Measurements from ENCODE around the gene ZNF610. TPM values are rescaled to one million over a fixed set of nuclear protein-coding genes. Genes with fewer than 3 reads are reported as not detected.

The ZNF610 gene
- total RNA-seq, 1 donor from 2014 or later, result 5.7 TPM

GRCh38 chr19:52343548-52343947 lies 7.5 kb downstream of the ZNF610 start:
- no peaks in the 10 kb centered on the region for H3K79me2 ChIP-seq (ENCODE audit: insufficient read depth, low read length)
- TF ChIP-seq EZH2 (IDR thresholded peaks at IDR 0.05; ENCODE audit: insufficient read depth, low read length) (no peak), CTCF (IDR thresholded peaks at IDR 0.05; ENCODE audit: insufficient read depth, low read depth, low read length) (peak; percentile 21)
- no peaks in the 10 kb centered on the region for H3K4me1 ChIP-seq (ENCODE audit: insufficient read depth, low read length)
- Mint-ChIP-seq H3K27ac (ENCODE audit: unreplicated experiment) (no peak overlapping the region), H3K4me3 (ENCODE audit: unreplicated experiment) (no peak overlapping the region), H3K36me3 (ENCODE audit: low read depth, unreplicated experiment) (peaks cover 32% of the 10 kb centered on the region), H3K27me3 (ENCODE audit: low read depth, unreplicated experiment) (no peaks in the 10 kb centered on the region), H3K9me3 (ENCODE audit: unreplicated experiment) (peaks cover 12% of the 10 kb centered on the region), H3K4me1 (ENCODE audit: low read depth, unreplicated experiment) (no peaks in the 10 kb centered on the region)
- H3K9ac ChIP-seq (ENCODE audit: low read length), result no peak overlapping the region
- peak; percentile 20 for DNase-seq (ENCODE audit: low read depth)
- FAIRE-seq, result no peak
- no peaks in the 10 kb centered on the region for H4K20me1 ChIP-seq (ENCODE audit: insufficient read depth, low read length)
- no peak overlapping the region for H3K27ac ChIP-seq (ENCODE audit: low read depth, low read length)
- no peak overlapping the region for H3K4me2 ChIP-seq (ENCODE audit: low read length)
- no peak overlapping the region for H2AFZ ChIP-seq (ENCODE audit: low read depth, low read length)
- H3K36me3 ChIP-seq (ENCODE audit: insufficient read depth, low read length), result no peaks in the 10 kb centered on the region
- H3K27me3 ChIP-seq (ENCODE audit: insufficient read depth, low read length), result no peaks in the 10 kb centered on the region
- no peak overlapping the region for H3K4me3 ChIP-seq (ENCODE audit: insufficient read depth, low read depth, low read length)
- peaks cover 4% of the 10 kb centered on the region for H3K9me3 ChIP-seq (ENCODE audit: insufficient read depth, low read depth, low read length)

GRCh38 chr19:52345162-52345561 lies 9.1 kb downstream of the ZNF610 start:
- no peak overlapping the region for H3K27ac Mint-ChIP-seq (ENCODE audit: unreplicated experiment)
- no peak overlapping the region for H3K4me3 Mint-ChIP-seq (ENCODE audit: unreplicated experiment)
- Histone ChIP-seq H2AFZ (ENCODE audit: low read depth, low read length) (no peak overlapping the region), H3K36me3 (ENCODE audit: insufficient read depth, low read length) (no peaks in the 10 kb centered on the region), H3K4me2 (ENCODE audit: low read length) (no peak overlapping the region), H3K4me3 (ENCODE audit: insufficient read depth, low read depth, low read length) (no peak overlapping the region), H4K20me1 (ENCODE audit: insufficient read depth, low read length) (no peaks in the 10 kb centered on the region), H3K79me2 (ENCODE audit: insufficient read depth, low read length) (no peaks in the 10 kb centered on the region), H3K27ac (ENCODE audit: low read depth, low read length) (no peak overlapping the region), H3K4me1 (ENCODE audit: insufficient read depth, low read length) (no peaks in the 10 kb centered on the region), H3K9me3 (ENCODE audit: insufficient read depth, low read depth, low read length) (peaks cover 4% of the 10 kb centered on the region), H3K9ac (ENCODE audit: low read length) (no peak overlapping the region), H3K27me3 (ENCODE audit: insufficient read depth, low read length) (no peaks in the 10 kb centered on the region)
- no peaks in the 10 kb centered on the region for H3K4me1 Mint-ChIP-seq (ENCODE audit: low read depth, unreplicated experiment)
- H3K9me3 Mint-ChIP-seq (ENCODE audit: unreplicated experiment), result peaks cover 22% of the 10 kb centered on the region
- FAIRE-seq, result no peak
- TF ChIP-seq CTCF (IDR thresholded peaks at IDR 0.05; ENCODE audit: insufficient read depth, low read depth, low read length) (no peak), EZH2 (IDR thresholded peaks at IDR 0.05; ENCODE audit: insufficient read depth, low read length) (no peak)
- H3K36me3 Mint-ChIP-seq (ENCODE audit: low read depth, unreplicated experiment), result peaks cover 38% of the 10 kb centered on the region
- no peaks in the 10 kb centered on the region for H3K27me3 Mint-ChIP-seq (ENCODE audit: low read depth, unreplicated experiment)
- no peak for DNase-seq (ENCODE audit: low read depth)

- no peak overlapping the region for H2AFZ ChIP-seq (ENCODE audit: low read depth, low read length)
- DNase-seq (ENCODE audit: low read depth), result no peak
- H3K79me2 ChIP-seq (ENCODE audit: insufficient read depth, low read length), result no peaks in the 10 kb centered on the region
- Mint-ChIP-seq H3K27me3 (ENCODE audit: low read depth, unreplicated experiment) (no peaks in the 10 kb centered on the region), H3K4me3 (ENCODE audit: unreplicated experiment) (no peak overlapping the region), H3K9me3 (ENCODE audit: unreplicated experiment) (peaks cover 38% of the 10 kb centered on the region), H3K4me1 (ENCODE audit: low read depth, unreplicated experiment) (no peaks in the 10 kb centered on the region), H3K27ac (ENCODE audit: unreplicated experiment) (no peak overlapping the region), H3K36me3 (ENCODE audit: low read depth, unreplicated experiment) (peaks cover 65% of the 10 kb centered on the region)
- no peak overlapping the region for H3K4me2 ChIP-seq (ENCODE audit: low read length)
- TF ChIP-seq EZH2 (IDR thresholded peaks at IDR 0.05; ENCODE audit: insufficient read depth, low read length) (no peak), CTCF (IDR thresholded peaks at IDR 0.05; ENCODE audit: insufficient read depth, low read depth, low read length) (no peak)
- no peaks in the 10 kb centered on the region for H3K27me3 ChIP-seq (ENCODE audit: insufficient read depth, low read length)
- no peaks in the 10 kb centered on the region for H4K20me1 ChIP-seq (ENCODE audit: insufficient read depth, low read length)
- no peak overlapping the region for H3K4me3 ChIP-seq (ENCODE audit: insufficient read depth, low read depth, low read length)
- peaks cover 15% of the 10 kb centered on the region for H3K9me3 ChIP-seq (ENCODE audit: insufficient read depth, low read depth, low read length)
- H3K9ac ChIP-seq (ENCODE audit: low read length), result no peak overlapping the region
- no peak for FAIRE-seq
- no peaks in the 10 kb centered on the region for H3K4me1 ChIP-seq (ENCODE audit: insufficient read depth, low read length)
- peaks cover 2% of the 10 kb centered on the region for H3K36me3 ChIP-seq (ENCODE audit: insufficient read depth, low read length)
- no peak overlapping the region for H3K27ac ChIP-seq (ENCODE audit: low read depth, low read length)
Observed at GRCh38 chr19:52351512-52351911, 15.5 kb downstream of the ZNF610 start.
